ENCODE measurements around the gene TMEM229A. TPM values are rescaled to one million over a fixed set of nuclear protein-coding genes. Genes with fewer than 3 reads are reported as not detected.

Gene TMEM229A
- not detected in 5 replicates for total RNA-seq (2022; extraction: Qiagen RNA extraction)

GRCh38 chr7:124032369-124033094, at the start of gene TMEM229A:
Gene TMEM229A, minus strand, starts transcription at chr7:124033067. Its CDS starts 64 bp downstream, at chr7:124033003.

Other genes starting within 250 kb of the TMEM229A start
- gene HYAL4, start 187.9 kb downstream of the TMEM229A start, total RNA-seq (2022; extraction: Qiagen RNA extraction) = 0.05 TPM in 1 of 5 replicates, not detected in the others
- gene SPAM1, start 107.8 kb downstream of the TMEM229A start, total RNA-seq (2022; extraction: Qiagen RNA extraction) = not detected in 5 replicates

Data from A549 treated with AZD2906 at 1 μM for 4 hours (cell line).